ENCODE results near the gene DND1. TPM values are rescaled to one million over a fixed set of nuclear protein-coding genes. Genes with fewer than 3 reads are reported as not detected.
"Not testable (repeated sequence)": the region's sequence is repeated elsewhere in the genome, so short reads cannot be mapped to it uniquely, and the experiment has no call there.

The DND1 gene
- total and polyA plus RNA-seq, 10 donors, result 1.2 to 4.7 (median 2.3) TPM

- Histone ChIP-seq H3K9me3 (peaks cover 0 to 14% (median 7%) of the 10 kb centered on the region in 8 donors), H3K27ac (peak overlapping the region in 7 of 8 donors; percentile 23 to 93 (median 79)), H3K4me1 (peaks cover 0 to 56% (median 32%) of the 10 kb centered on the region in 6 donors), H3K36me3 (no peaks in the 10 kb centered on the region), H3K27me3 (replicated peaks in 1 of 7) (peaks cover 0 to 9% (median 0%) of the 10 kb centered on the region in 7 donors), H3K4me3 (peak overlapping the region in 4 of 8 donors; percentile 51 to 78 (median 62))
- DNase-seq, result no peak
- intact Hi-C loops (cut with DNase I; ENCODE audit: low total_unique reads), result no loop called here
- TF ChIP-seq POLR2AphosphoS5 (IDR thresholded peaks at IDR 0.05) (no peak), CTCF (IDR thresholded peaks at IDR 0.05 in 8 of 11, conservative IDR thresholded peaks at IDR 0.05 in 3 of 11) (no peak), POLR2A (IDR thresholded peaks at IDR 0.05) (no peak)
- WGBS, 5 donors, result 60 to 84% (median 63%) methylated on average over 2 of the region's 2 CpGs
These were observed 42.9 kb downstream of the DND1 start for GRCh38 chr5:140630292-140631035.

DNA sequence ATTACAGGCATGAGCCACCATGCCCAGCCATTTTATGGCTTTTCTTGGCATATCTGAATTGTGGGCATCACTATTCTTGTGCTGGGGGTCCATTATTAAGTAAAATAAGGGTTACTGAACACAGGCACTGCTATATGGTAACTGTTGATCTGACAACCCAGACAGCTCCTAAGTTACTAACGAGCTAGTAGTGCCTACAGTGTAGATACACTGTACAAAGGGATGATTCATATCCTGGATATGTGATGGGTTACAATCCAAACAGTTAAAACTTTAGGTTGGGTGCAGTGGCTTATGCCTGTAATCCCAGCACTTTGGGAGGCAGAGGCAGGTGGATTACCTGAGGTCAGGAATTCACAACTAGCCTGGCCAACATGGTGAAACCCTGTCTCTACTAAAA is 44.7 kb downstream of the DND1 start:
- TF ChIP-seq POLR2AphosphoS5 (IDR thresholded peaks at IDR 0.05) (no peak), CTCF (IDR thresholded peaks at IDR 0.05 in 8 of 11, conservative IDR thresholded peaks at IDR 0.05 in 3 of 11) (no peak), POLR2A (IDR thresholded peaks at IDR 0.05) (no peak)
- Histone ChIP-seq H3K4me1 (peaks cover 0 to 40% (median 19%) of the 10 kb centered on the region in 6 donors), H3K27ac (no peak overlapping the region), H3K27me3 (replicated peaks in 1 of 7) (peaks cover 0 to 9% (median 0%) of the 10 kb centered on the region in 7 donors), H3K4me3 (no peak overlapping the region), H3K9me3 (peaks cover 0 to 14% (median 7%) of the 10 kb centered on the region in 8 donors), H3K36me3 (no peaks in the 10 kb centered on the region)
- 25 to 87% (median 66%) methylated on average over 1 of the region's 1 CpG for WGBS, 5 donors
- no peak for DNase-seq
- intact Hi-C loops (cut with DNase I; ENCODE audit: low total_unique reads), result loop anchor here (5.0 kb wide), 1 partner anchor 41 kb away; no protein-coding TSS in a partner anchor

- WGBS, 5 donors, result 81 to 95% (median 90%) methylated on average over 6 of the region's 6 CpGs
- peaks cover 0 to 35% (median 13%) of the 10 kb centered on the region in 6 donors for H3K4me1 ChIP-seq
- no peaks in the 10 kb centered on the region for H3K36me3 ChIP-seq
- no peak for DNase-seq
- intact Hi-C loops (cut with DNase I; ENCODE audit: low total_unique reads), result loop anchor here (5.0 kb wide), 1 partner anchor 41 kb away; no protein-coding TSS in a partner anchor
- H3K4me3 ChIP-seq, result no peak overlapping the region
- H3K27me3 ChIP-seq (replicated peaks in 1 of 7), result peaks cover 0 to 9% (median 0%) of the 10 kb centered on the region in 7 donors
- peaks cover 0 to 14% (median 7%) of the 10 kb centered on the region in 8 donors for H3K9me3 ChIP-seq
- H3K27ac ChIP-seq, result no peak overlapping the region
- no peak for TF ChIP-seq CTCF (IDR thresholded peaks at IDR 0.05 in 8 of 11, conservative IDR thresholded peaks at IDR 0.05 in 3 of 11)
- no peak for TF ChIP-seq POLR2AphosphoS5 (IDR thresholded peaks at IDR 0.05)
- no peak for TF ChIP-seq POLR2A (IDR thresholded peaks at IDR 0.05)
These were observed 45.4 kb downstream of the DND1 start for GRCh38 chr5:140627972-140628371.

GRCh38 chr5:140624886-140625285 is 48.5 kb downstream of the DND1 start:
- intact Hi-C loops (cut with DNase I; ENCODE audit: low total_unique reads), result loop anchor here (5.0 kb wide), 1 partner anchor 38 kb away; no protein-coding TSS in a partner anchor

GRCh38 chr5:140623061-140623460 is 50.3 kb downstream of the DND1 start:
- H3K4me1 ChIP-seq, result peaks cover 0 to 19% (median 0%) of the 10 kb centered on the region in 6 donors
- intact Hi-C loops (cut with DNase I; ENCODE audit: low total_unique reads); H3K9me3 ChIP-seq: not testable (repeated sequence)

More at GRCh38 chr5:140624886-140625285, 48.5 kb downstream of the DND1 start:
- not testable (repeated sequence) for DNase-seq; H3K36me3 ChIP-seq; H3K27me3 ChIP-seq (replicated peaks in 1 of 7); H3K27ac ChIP-seq; H3K4me3 ChIP-seq
- Histone ChIP-seq H3K9me3 (peaks cover 0 to 14% (median 7%) of the 10 kb centered on the region in 8 donors), H3K4me1 (peaks cover 0 to 19% (median 0%) of the 10 kb centered on the region in 6 donors)
- 90 to 95% (median 91%) methylated on average over 10 of the region's 10 CpGs for WGBS, 5 donors

More at GRCh38 chr5:140623061-140623460, 50.3 kb downstream of the DND1 start:
- not testable (repeated sequence) for H3K27me3 ChIP-seq (replicated peaks in 1 of 7); H3K4me3 ChIP-seq; H3K27ac ChIP-seq; H3K36me3 ChIP-seq; DNase-seq
